Measurements from ENCODE around the gene ATP9B. TPM values are rescaled to one million over a fixed set of nuclear protein-coding genes. Genes with fewer than 3 reads are reported as not detected.

The ATP9B gene
- total and polyA plus RNA-seq, 9 donors = 11.2 to 31.2 (median 16.0) TPM

- Histone ChIP-seq H3K36me3 (ENCODE audit: control insufficient read depth, insufficient read depth, low read length) (peaks cover 12% of the 10 kb centered on the region), H3K27ac (ENCODE audit: low read length) (no peak overlapping the region), H3K9me3 (replicated peaks; ENCODE audit: control insufficient read depth, low read depth, low read length) (no peaks in the 10 kb centered on the region), H3K27me3 (ENCODE audit: control insufficient read depth, insufficient read depth, low read length) (no peaks in the 10 kb centered on the region), H3K4me3 (ENCODE audit: low read length) (no peak overlapping the region), H3K4me1 (ENCODE audit: control insufficient read depth, insufficient read depth, low read length) (peaks cover 11% of the 10 kb centered on the region)
- DNase-seq = no peak
- 83% methylated on average over 2 of the region's 2 CpGs for WGBS (ENCODE audit: insufficient coverage)
These were observed 230.1 kb downstream of the ATP9B start for GRCh38 chr18:79299272-79299671.

GRCh38 chr18:79299711-79300110, 230.5 kb downstream of the ATP9B start:
- peaks cover 8% of the 10 kb centered on the region for H3K36me3 ChIP-seq (ENCODE audit: control insufficient read depth, insufficient read depth, low read length)
- peaks cover 11% of the 10 kb centered on the region for H3K4me1 ChIP-seq (ENCODE audit: control insufficient read depth, insufficient read depth, low read length)
- no peaks in the 10 kb centered on the region for H3K9me3 ChIP-seq (replicated peaks; ENCODE audit: control insufficient read depth, low read depth, low read length)
- H3K27me3 ChIP-seq (ENCODE audit: control insufficient read depth, insufficient read depth, low read length) = no peaks in the 10 kb centered on the region
- no peak for DNase-seq
- 92% methylated on average over 8 of the region's 8 CpGs for WGBS (ENCODE audit: insufficient coverage)
- H3K4me3 ChIP-seq (ENCODE audit: low read length) = no peak overlapping the region
- H3K27ac ChIP-seq (ENCODE audit: low read length) = no peak overlapping the region

- no peaks in the 10 kb centered on the region for H3K9me3 ChIP-seq (replicated peaks; ENCODE audit: control insufficient read depth, low read depth, low read length)
- H3K27me3 ChIP-seq (ENCODE audit: control insufficient read depth, insufficient read depth, low read length) = no peaks in the 10 kb centered on the region
- H3K36me3 ChIP-seq (ENCODE audit: control insufficient read depth, insufficient read depth, low read length) = peaks cover 12% of the 10 kb centered on the region
- WGBS (ENCODE audit: insufficient coverage) = 71% methylated on average over 5 of the region's 9 CpGs
- H3K27ac ChIP-seq (ENCODE audit: low read length) = no peak overlapping the region
- peaks cover 11% of the 10 kb centered on the region for H3K4me1 ChIP-seq (ENCODE audit: control insufficient read depth, insufficient read depth, low read length)
- no peak overlapping the region for H3K4me3 ChIP-seq (ENCODE audit: low read length)
- no peak for DNase-seq
These were observed 231.2 kb downstream of the ATP9B start for GRCh38 chr18:79300413-79300812.

DNA sequence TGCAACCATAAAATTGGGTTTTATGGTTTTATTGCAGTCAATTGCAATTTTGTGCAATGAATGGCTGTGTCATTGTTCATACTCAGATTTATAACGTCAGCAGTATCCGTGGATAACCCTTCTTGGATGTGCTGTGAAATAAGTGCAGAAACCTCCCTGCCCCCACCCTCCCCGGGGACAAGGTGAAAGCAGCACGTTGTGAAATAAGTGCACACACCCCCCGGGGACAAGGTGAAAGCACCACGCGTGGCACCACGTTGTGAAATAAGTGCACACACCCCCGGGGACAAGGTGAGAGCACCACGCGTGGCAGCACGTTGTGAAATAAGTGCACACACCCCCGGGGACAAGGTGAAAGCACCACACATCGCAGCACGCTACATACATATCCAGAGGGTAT, 232.9 kb downstream of the ATP9B start:
- peaks cover 12% of the 10 kb centered on the region for H3K36me3 ChIP-seq (ENCODE audit: control insufficient read depth, insufficient read depth, low read length)
- no peak overlapping the region for H3K4me3 ChIP-seq (ENCODE audit: low read length)
- WGBS (ENCODE audit: insufficient coverage) = 83% methylated on average over 8 of the region's 15 CpGs

GRCh38 chr18:79305911-79306310, 236.7 kb downstream of the ATP9B start:
- no peaks in the 10 kb centered on the region for H3K9me3 ChIP-seq (replicated peaks; ENCODE audit: control insufficient read depth, low read depth, low read length)
- H3K36me3 ChIP-seq (ENCODE audit: control insufficient read depth, insufficient read depth, low read length) = peaks cover 21% of the 10 kb centered on the region
- H3K27me3 ChIP-seq (ENCODE audit: control insufficient read depth, insufficient read depth, low read length) = no peaks in the 10 kb centered on the region
- peak; percentile 54 for DNase-seq
- H3K4me3 ChIP-seq (ENCODE audit: low read length) = no peak overlapping the region
- no peak overlapping the region for H3K27ac ChIP-seq (ENCODE audit: low read length)
- 77% methylated on average over 9 of the region's 9 CpGs for WGBS (ENCODE audit: insufficient coverage)
- H3K4me1 ChIP-seq (ENCODE audit: control insufficient read depth, insufficient read depth, low read length) = peaks cover 9% of the 10 kb centered on the region

More for the DNA sequence above, 232.9 kb downstream of the ATP9B start:
- Histone ChIP-seq H3K4me1 (ENCODE audit: control insufficient read depth, insufficient read depth, low read length) (peaks cover 17% of the 10 kb centered on the region), H3K27ac (ENCODE audit: low read length) (no peak overlapping the region), H3K27me3 (ENCODE audit: control insufficient read depth, insufficient read depth, low read length) (no peaks in the 10 kb centered on the region), H3K9me3 (replicated peaks; ENCODE audit: control insufficient read depth, low read depth, low read length) (no peaks in the 10 kb centered on the region)
- no peak for DNase-seq

GRCh38 chr18:79309614-79310358, 240.6 kb downstream of the ATP9B start:
- DNase-seq = no peak
- H3K27ac ChIP-seq (ENCODE audit: low read length) = no peak overlapping the region
- H3K4me3 ChIP-seq (ENCODE audit: low read length) = no peak overlapping the region
- no peaks in the 10 kb centered on the region for H3K27me3 ChIP-seq (ENCODE audit: control insufficient read depth, insufficient read depth, low read length)
- peaks cover 16% of the 10 kb centered on the region for H3K36me3 ChIP-seq (ENCODE audit: control insufficient read depth, insufficient read depth, low read length)
- peaks cover 6% of the 10 kb centered on the region for H3K4me1 ChIP-seq (ENCODE audit: control insufficient read depth, insufficient read depth, low read length)
- 84% methylated on average over 9 of the region's 11 CpGs for WGBS (ENCODE audit: insufficient coverage)
- no peaks in the 10 kb centered on the region for H3K9me3 ChIP-seq (replicated peaks; ENCODE audit: control insufficient read depth, low read depth, low read length)

GRCh38 chr18:79314838-79315388, 245.7 kb downstream of the ATP9B start:
- 88% methylated on average over 5 of the region's 12 CpGs for WGBS (ENCODE audit: insufficient coverage)
- no peaks in the 10 kb centered on the region for H3K27me3 ChIP-seq (ENCODE audit: control insufficient read depth, insufficient read depth, low read length)
- H3K4me3 ChIP-seq (ENCODE audit: low read length) = no peak overlapping the region
- no peaks in the 10 kb centered on the region for H3K4me1 ChIP-seq (ENCODE audit: control insufficient read depth, insufficient read depth, low read length)
- peaks cover 3% of the 10 kb centered on the region for H3K9me3 ChIP-seq (replicated peaks; ENCODE audit: control insufficient read depth, low read depth, low read length)
- H3K27ac ChIP-seq (ENCODE audit: low read length) = no peak overlapping the region
- no peak for DNase-seq
- H3K36me3 ChIP-seq (ENCODE audit: control insufficient read depth, insufficient read depth, low read length) = peaks cover 11% of the 10 kb centered on the region

DNA sequence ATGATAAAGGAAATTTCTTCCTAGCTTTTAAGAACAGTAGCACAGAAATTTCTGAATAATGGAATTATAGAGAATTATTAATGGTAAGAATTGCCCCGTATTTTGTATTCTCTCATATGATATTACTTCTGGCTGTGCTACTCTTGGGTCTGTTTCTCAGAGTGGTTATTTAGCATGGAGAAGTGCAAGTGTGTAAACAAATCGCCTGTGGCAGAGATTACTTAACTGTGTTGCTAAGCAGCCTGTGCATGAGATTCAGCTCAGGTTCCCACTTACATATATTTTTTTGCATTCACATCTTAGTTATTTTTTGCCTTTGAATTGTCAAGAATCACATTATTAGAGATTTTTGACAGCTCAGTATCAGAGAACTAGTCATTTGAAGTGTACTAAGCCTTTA, 246.4 kb downstream of the ATP9B start:
- Histone ChIP-seq H3K4me3 (ENCODE audit: low read length) (no peak overlapping the region), H3K9me3 (replicated peaks; ENCODE audit: control insufficient read depth, low read depth, low read length) (peaks cover 3% of the 10 kb centered on the region), H3K27me3 (ENCODE audit: control insufficient read depth, insufficient read depth, low read length) (no peaks in the 10 kb centered on the region), H3K27ac (ENCODE audit: low read length) (no peak overlapping the region), H3K4me1 (ENCODE audit: control insufficient read depth, insufficient read depth, low read length) (no peaks in the 10 kb centered on the region), H3K36me3 (ENCODE audit: control insufficient read depth, insufficient read depth, low read length) (peaks cover 11% of the 10 kb centered on the region)
- no peak for DNase-seq
- no CpG with 5 or more reads among the region's 2 CpGs for WGBS (ENCODE audit: insufficient coverage)

- Histone ChIP-seq H3K9me3 (replicated peaks; ENCODE audit: control insufficient read depth, low read depth, low read length) (peaks cover 3% of the 10 kb centered on the region), H3K36me3 (ENCODE audit: control insufficient read depth, insufficient read depth, low read length) (peaks cover 7% of the 10 kb centered on the region), H3K4me3 (ENCODE audit: low read length) (no peak overlapping the region), H3K27ac (ENCODE audit: low read length) (no peak overlapping the region), H3K27me3 (ENCODE audit: control insufficient read depth, insufficient read depth, low read length) (no peaks in the 10 kb centered on the region), H3K4me1 (ENCODE audit: control insufficient read depth, insufficient read depth, low read length) (no peaks in the 10 kb centered on the region)
- no peak for DNase-seq
- WGBS (ENCODE audit: insufficient coverage) = 84% methylated on average over 2 of the region's 2 CpGs
These were observed 248.5 kb downstream of the ATP9B start for GRCh38 chr18:79317703-79318102.

- H3K9me3 ChIP-seq (replicated peaks; ENCODE audit: control insufficient read depth, low read depth, low read length) = peaks cover 3% of the 10 kb centered on the region
These were observed 249.0 kb downstream of the ATP9B start for GRCh38 chr18:79318142-79318673.

More at GRCh38 chr18:79318142-79318673, 249.0 kb downstream of the ATP9B start:
- no peaks in the 10 kb centered on the region for H3K4me1 ChIP-seq (ENCODE audit: control insufficient read depth, insufficient read depth, low read length)
- 94% methylated on average over 6 of the region's 9 CpGs for WGBS (ENCODE audit: insufficient coverage)
- peaks cover 9% of the 10 kb centered on the region for H3K36me3 ChIP-seq (ENCODE audit: control insufficient read depth, insufficient read depth, low read length)
- DNase-seq = no peak
- H3K27ac ChIP-seq (ENCODE audit: low read length) = no peak overlapping the region
- no peaks in the 10 kb centered on the region for H3K27me3 ChIP-seq (ENCODE audit: control insufficient read depth, insufficient read depth, low read length)
- H3K4me3 ChIP-seq (ENCODE audit: low read length) = no peak overlapping the region
